Measurements from ENCODE around the gene SIKE1.

The SIKE1 gene

GRCh38 chr1:114720492-114720891, 60.0 kb downstream of the SIKE1 start:
- TF ChIP-seq TAF1 (IDR thresholded peaks at IDR 0.05; ENCODE audit: borderline replicate concordance, low read depth, low read length) = no peak
- no peak for TF ChIP-seq POLR2AphosphoS5 (IDR thresholded peaks at IDR 0.05; ENCODE audit: low read depth, low read length)
- TF ChIP-seq POLR2A (IDR thresholded peaks at IDR 0.05; ENCODE audit: low read depth, low read length) = no peak
- FAIRE-seq (no peak), DNase-seq (ENCODE audit: insufficient read length) (no peak)
